Left lung (tissue), 10 donors: ENCODE results near the gene CDNF. TPM values are rescaled to one million over a fixed set of nuclear protein-coding genes. Genes with fewer than 3 reads are reported as not detected.
"Not testable (repeated sequence)": the region's sequence is repeated elsewhere in the genome, so short reads cannot be mapped to it uniquely, and the experiment has no call there.

Source experiments
- ATAC-seq: fragments of 200-7000 bp; cut with Tn5 transposase; one replicate; pipeline ENCODE4 v1.9.1; 2020; ENCODE audit warnings: moderate library complexity
- DNase-seq, 4 donors: peaks; one replicate each; pipeline ENCODE4 v3.0.0-alpha.2; 2013 to 2020
- H3K27ac ChIP-seq, 2 donors: fragments of 200-600 bp; sonication (generic) in 1 of 2; one replicate each; pipeline versions ENCODE4 v1.5.0 to v1.8.0; 2020 to 2021
- H3K27me3 ChIP-seq, 2 donors: fragments of 200-600 bp; sonication (generic) in 1 of 2; one replicate each; pipeline versions ENCODE4 v1.5.0 to v1.8.0; 2020 to 2021
- H3K36me3 ChIP-seq, 2 donors: fragments of 200-600 bp; sonication (generic) in 1 of 2; one replicate each; pipeline versions ENCODE4 v1.5.0 to v1.8.0; 2020 to 2021
- H3K4me1 ChIP-seq, 2 donors: fragments of 200-600 bp; one replicate each; pipeline ENCODE4 v1.8.0; 2021
- H3K4me3 ChIP-seq, 2 donors: fragments of 200-600 bp; sonication (generic) in 1 of 2; one replicate each; pipeline versions ENCODE4 v1.5.0 to v1.8.0; 2020 to 2021; ENCODE audit warnings: mild to moderate bottlenecking in 1 of 2
- H3K9me3 ChIP-seq, 2 donors: fragments of 200-600 bp; sonication (generic) in 1 of 2; one replicate each; pipeline versions ENCODE4 v1.5.0 to v1.8.0; 2020 to 2021
- intact Hi-C, 2 donors: fragments of 100-400 bp; cut with DNase I; formaldehyde crosslinking; loops; one replicate each; pipeline versions ENCODE4 v1.11.2 to v1.14.2; 2022
- polyA plus RNA-seq, 6 donors: library from polyadenylated mRNA; unstranded; fragments of 120-200 nt; gene quantifications; one replicate each; pipeline ENCODE4 v1.2.1, GENCODE V29; 2013; ENCODE audit not compliant: insufficient read length in 6 of 6
- total RNA-seq, 2 donors: library from RNA; stranded (reverse); fragmentation: NEBNext Ultra II Directional; extraction: Animal tissue kit (Norgen Biotek cat#: 25700); gene quantifications; one replicate each; pipeline ENCODE4 v1.2.1, GENCODE V29; 2021
- TF ChIP-seq, protein P1 (sequence below), 2 donors: fragments of 200-600 bp; sonication (generic) in 1 of 2; IDR thresholded peaks; one replicate each; pipeline versions ENCODE4 v1.5.0 to v1.8.0; 2021; ENCODE audit warnings: antibody characterized with exemption in 2 of 2
- donor health status: DM: no; HTN: yes; CAD: no.
- donor health status: DM: no; HTN: no; CAD: no.

Gene CDNF
- total and polyA plus RNA-seq, 8 donors, result 0.38 to 4.3 (median 2.9) TPM

- H3K27ac ChIP-seq, result no peak overlapping the region
- H3K9me3 ChIP-seq, result no peaks in the 10 kb centered on the region
- H3K4me1 ChIP-seq, result peaks cover 7 to 17% of the 10 kb centered on the region in 2 donors
- DNase-seq (no peak), ATAC-seq (no peak)
- peaks cover 0 to 28% of the 10 kb centered on the region in 2 donors for H3K36me3 ChIP-seq
- intact Hi-C loops, result no loop called here
- TF ChIP-seq, protein P1, sequence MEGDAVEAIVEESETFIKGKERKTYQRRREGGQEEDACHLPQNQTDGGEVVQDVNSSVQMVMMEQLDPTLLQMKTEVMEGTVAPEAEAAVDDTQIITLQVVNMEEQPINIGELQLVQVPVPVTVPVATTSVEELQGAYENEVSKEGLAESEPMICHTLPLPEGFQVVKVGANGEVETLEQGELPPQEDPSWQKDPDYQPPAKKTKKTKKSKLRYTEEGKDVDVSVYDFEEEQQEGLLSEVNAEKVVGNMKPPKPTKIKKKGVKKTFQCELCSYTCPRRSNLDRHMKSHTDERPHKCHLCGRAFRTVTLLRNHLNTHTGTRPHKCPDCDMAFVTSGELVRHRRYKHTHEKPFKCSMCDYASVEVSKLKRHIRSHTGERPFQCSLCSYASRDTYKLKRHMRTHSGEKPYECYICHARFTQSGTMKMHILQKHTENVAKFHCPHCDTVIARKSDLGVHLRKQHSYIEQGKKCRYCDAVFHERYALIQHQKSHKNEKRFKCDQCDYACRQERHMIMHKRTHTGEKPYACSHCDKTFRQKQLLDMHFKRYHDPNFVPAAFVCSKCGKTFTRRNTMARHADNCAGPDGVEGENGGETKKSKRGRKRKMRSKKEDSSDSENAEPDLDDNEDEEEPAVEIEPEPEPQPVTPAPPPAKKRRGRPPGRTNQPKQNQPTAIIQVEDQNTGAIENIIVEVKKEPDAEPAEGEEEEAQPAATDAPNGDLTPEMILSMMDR (IDR thresholded peaks at IDR 0.05), result no peak
- no peaks in the 10 kb centered on the region for H3K27me3 ChIP-seq
- H3K4me3 ChIP-seq, result no peak overlapping the region
Observed at GRCh38 chr10:14873090-14873760, 35.4 kb upstream of the CDNF start.

GRCh38 chr10:14864871-14865270 lies 27.0 kb upstream of the CDNF start:
- H3K27ac ChIP-seq, ATAC-seq, H3K4me3 ChIP-seq, H3K9me3 ChIP-seq, intact Hi-C loops, DNase-seq, H3K4me1 ChIP-seq, H3K27me3 ChIP-seq: not testable (repeated sequence)
- H3K36me3 ChIP-seq, result peaks cover 0 to 51% of the 10 kb centered on the region in 2 donors

GRCh38 chr10:14864466-14864865 lies 26.6 kb upstream of the CDNF start:
- peaks cover 0 to 47% of the 10 kb centered on the region in 2 donors for H3K36me3 ChIP-seq
- H3K4me1 ChIP-seq, H3K9me3 ChIP-seq, DNase-seq, ATAC-seq, H3K4me3 ChIP-seq, H3K27ac ChIP-seq, H3K27me3 ChIP-seq, intact Hi-C loops: not testable (repeated sequence)

GRCh38 chr10:14860791-14861190 lies 23.0 kb upstream of the CDNF start:
- Histone ChIP-seq H3K27me3 (no peaks in the 10 kb centered on the region), H3K4me3 (no peak overlapping the region), H3K36me3 (peaks cover 0 to 50% of the 10 kb centered on the region in 2 donors), H3K4me1 (peaks cover 0 to 11% of the 10 kb centered on the region in 2 donors), H3K27ac (no peak overlapping the region), H3K9me3 (no peaks in the 10 kb centered on the region)
- intact Hi-C loops, result no loop called here
- ATAC-seq, result no peak
- no peak for DNase-seq
- TF ChIP-seq, protein P1 (IDR thresholded peaks at IDR 0.05), result no peak

DNA sequence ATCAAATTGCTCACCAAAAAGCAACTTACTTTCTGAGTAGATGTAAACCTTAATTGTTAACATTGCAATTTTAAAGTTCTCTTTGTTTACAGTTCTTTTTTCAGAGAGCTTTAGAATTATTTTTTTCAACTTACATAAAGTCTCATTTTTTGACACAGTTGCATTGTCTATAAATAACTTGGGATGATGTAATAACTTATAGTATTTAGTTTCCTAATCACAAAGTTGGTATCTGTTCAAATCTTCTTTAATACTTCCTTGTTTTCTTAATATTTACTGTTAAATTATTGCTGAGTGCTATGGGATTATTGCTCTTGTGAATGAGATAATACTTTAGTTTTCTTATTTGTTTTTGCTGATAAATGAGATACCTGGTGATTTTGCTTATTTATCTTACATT lies 21.9 kb upstream of the CDNF start:
- peaks cover 0 to 11% of the 10 kb centered on the region in 2 donors for H3K4me1 ChIP-seq
- no peaks in the 10 kb centered on the region for H3K9me3 ChIP-seq
- H3K4me3 ChIP-seq, result no peak overlapping the region
- H3K36me3 ChIP-seq, result peaks cover 0 to 56% of the 10 kb centered on the region in 2 donors
- no peak overlapping the region for H3K27ac ChIP-seq
- TF ChIP-seq, protein P1 (IDR thresholded peaks at IDR 0.05), result no peak
- ATAC-seq, result no peak
- no peaks in the 10 kb centered on the region for H3K27me3 ChIP-seq
- intact Hi-C loops, result no loop called here
- peak in 1 of 4 donors; percentile 11 for DNase-seq

- Histone ChIP-seq H3K4me3 (no peak overlapping the region), H3K4me1 (peaks cover 0 to 11% of the 10 kb centered on the region in 2 donors), H3K36me3 (peaks cover 0 to 61% of the 10 kb centered on the region in 2 donors), H3K9me3 (no peaks in the 10 kb centered on the region), H3K27me3 (no peaks in the 10 kb centered on the region), H3K27ac (no peak overlapping the region)
- intact Hi-C loops, result no loop called here
- no peak for DNase-seq
- TF ChIP-seq, protein P1 (IDR thresholded peaks at IDR 0.05), result no peak
- no peak for ATAC-seq
Observed at GRCh38 chr10:14859043-14859442, 21.2 kb upstream of the CDNF start.
